B cell (primary cell): ENCODE results near the gene PCDH9. TPM values are rescaled to one million over a fixed set of nuclear protein-coding genes. Genes with fewer than 3 reads are reported as not detected.

ENCODE experiments used
- ATAC-seq: fragments of 200-7000 bp; cut with Tn5 transposase; one replicate; pipeline ENCODE4 v1.10.0; 2021; ENCODE audit warnings: low read depth, mild to moderate bottlenecking, moderate number of reproducible peaks, moderate library complexity
- CTCF ChIA-PET: fragments of 350-600 bp; sonication (Branson Sonifier 250); formaldehyde crosslinking; loops from one replicate; lab custom pipeline; 2021; ENCODE audit warnings: antibody characterized with exemption, inconsistent platforms; lab: Charles Lee
- POLR2A ChIA-PET: fragments of 350-600 bp; sonication (Branson Sonifier 250); formaldehyde crosslinking; loops from one replicate; lab custom pipeline; 2021; ENCODE audit warnings: antibody characterized with exemption; lab: Charles Lee
- DNase-seq: peaks from one replicate; pipeline ENCODE4 v3.0.0; 2013
- H2AFZ ChIP-seq: 2 replicates; pipeline ENCODE4 v1.6.1; 2012; ENCODE audit warnings: mild to moderate bottlenecking, low read depth, low read length; ENCODE audit not compliant: insufficient read depth, poor library complexity, severe bottlenecking
- H3K27ac ChIP-seq, 2 donors: 1 replicate in 1 of 2; 2 replicates in 1 of 2; pipeline ENCODE4 v1.5.1; 2012 to 2013; ENCODE audit warnings: low read length in 2 of 2, mild to moderate bottlenecking in 2 of 2, moderate library complexity in 1 of 2
- H3K27me3 ChIP-seq, 4 experiments: fragments of 200-600 bp in 1 of 4; sonication (generic) in 1 of 4; replicated peaks in 1 of 4; 1 replicate in 2 of 4; 2 replicates in 2 of 4; pipeline versions ENCODE4 v1.6.1 to v1.7.0; 2013 to 2016; ENCODE audit warnings: low read length in 3 of 4, mild to moderate bottlenecking in 2 of 4, mixed read lengths in 1 of 4, moderate library complexity in 1 of 4; ENCODE audit not compliant: insufficient read depth in 4 of 4, control insufficient read depth in 3 of 4; ENCODE audit errors: control extremely low read depth in 1 of 4
- H3K36me3 ChIP-seq, 2 experiments: replicated peaks in 1 of 2; 1 replicate in 1 of 2; 2 replicates in 1 of 2; pipeline versions ENCODE4 v1.6.1 to v1.7.1; 2013; ENCODE audit warnings: low read length in 1 of 2; ENCODE audit not compliant: insufficient read depth in 2 of 2, control insufficient read depth in 1 of 2; ENCODE audit errors: control extremely low read depth in 1 of 2, extremely low read depth in 1 of 2
- H3K4me1 ChIP-seq, 2 donors: fragments of 200-600 bp in 1 of 2; sonication (generic) in 1 of 2; 1 replicate in 1 of 2; 2 replicates in 1 of 2; pipeline versions ENCODE4 v1.5.1 to v1.6.1; 2013 to 2017; ENCODE audit warnings: low read length in 2 of 2; ENCODE audit not compliant: control insufficient read depth in 2 of 2, insufficient read depth in 2 of 2
- H3K4me2 ChIP-seq: replicated peaks from 2 replicates; pipeline ENCODE3; 2012; ENCODE audit warnings: mild to moderate bottlenecking, low read depth, low read length; ENCODE audit not compliant: poor library complexity, severe bottlenecking
- H3K4me3 ChIP-seq, 5 experiments: fragments of 200-600 bp in 1 of 5; sonication (generic) in 1 of 5; 1 replicate in 3 of 5; 2 replicates in 2 of 5; pipeline versions ENCODE4 v1.5.1 to v1.7.0; 2011 to 2016; ENCODE audit warnings: low read length in 4 of 5, mild to moderate bottlenecking in 4 of 5, low read depth in 2 of 5, control low read depth in 1 of 5, moderate library complexity in 1 of 5; ENCODE audit not compliant: insufficient read depth in 1 of 5; ENCODE audit errors: control extremely low read depth in 1 of 5, extremely low read depth in 1 of 5
- H3K79me2 ChIP-seq: fragments of 200-600 bp; sonication (generic); one replicate; pipeline ENCODE4 v1.6.0; 2016; ENCODE audit warnings: low read length; ENCODE audit not compliant: control insufficient read depth, insufficient read depth
- H3K9ac ChIP-seq: fragments of 200-600 bp; sonication (generic); 2 replicates; pipeline ENCODE4 v1.6.1; 2017; ENCODE audit warnings: mild to moderate bottlenecking, low read length, moderate library complexity
- H3K9me3 ChIP-seq, 3 donors: one replicate each; pipeline versions ENCODE4 v1.6.1 to v1.7.1; 2013; ENCODE audit warnings: low read length in 2 of 3; ENCODE audit not compliant: control insufficient read depth in 2 of 3, insufficient read depth in 1 of 3; ENCODE audit errors: control extremely low read depth in 1 of 3
- H4K20me1 ChIP-seq: 2 replicates; pipeline ENCODE4 v1.6.0; 2012; ENCODE audit warnings: mild to moderate bottlenecking, low read length; ENCODE audit not compliant: insufficient read depth, control insufficient read depth, poor library complexity, severe bottlenecking
- H3K27ac Mint-ChIP-seq: one replicate; pipeline ENCODE4 v1.8.0; 2021; ENCODE audit warnings: mixed read lengths
- H3K27me3 Mint-ChIP-seq: one replicate; pipeline ENCODE4 v1.8.0; 2021; ENCODE audit warnings: mixed read lengths
- H3K4me1 Mint-ChIP-seq: one replicate; pipeline ENCODE4 v1.8.0; 2021; ENCODE audit warnings: mixed read lengths
- H3K4me3 Mint-ChIP-seq: one replicate; pipeline ENCODE4 v1.8.0; 2021; ENCODE audit warnings: mixed read lengths
- H3K9me3 Mint-ChIP-seq: one replicate; pipeline ENCODE4 v1.8.0; 2022; ENCODE audit warnings: mixed read lengths; ENCODE audit not compliant: insufficient read depth
- EZH2 ChIP-seq: IDR thresholded peaks from 2 replicates; pipeline ENCODE4 v1.6.1; 2012; ENCODE audit warnings: borderline replicate concordance, low read depth, mild to moderate bottlenecking, moderate library complexity, low read length; ENCODE audit not compliant: insufficient read depth, poor library complexity, severe bottlenecking
- WGBS: methylation state at CpG from one replicate; pipeline ENCODE4 v1.1.5; 2013; ENCODE audit warnings: missing lambda C conversion rate; ENCODE audit not compliant: insufficient coverage; 5-methylcytosine and 5-hydroxymethylcytosine counted together
- intact Hi-C: fragments of 100-400 bp; cut with micrococcal nuclease; formaldehyde crosslinking; loops from one replicate; pipeline ENCODE4 v1.10.0; 2022
- polyA plus RNA-seq: library from polyadenylated mRNA; depleted of rRNA; stranded (reverse); fragments of >200 nt; gene quantifications from 2 replicates; pipeline ENCODE4 v1.2.3, GENCODE V29; 2012
- total RNA-seq, 2 donors: library from RNA; stranded (reverse); fragments of 120-200 nt in 1 of 2; gene quantifications; 1 replicate in 1 of 2; 2 replicates in 1 of 2; pipeline versions ENCODE4 v1.2.3 to v1.2.4, GENCODE V29; 2013 to 2022
- TF ChIP-seq, protein P1 (sequence below): fragments of 200-600 bp; IDR thresholded peaks from one replicate; pipeline ENCODE4 v1.8.0; 2022; ENCODE audit warnings: antibody characterized with exemption, mild to moderate bottlenecking

PCDH9 gene
- total and polyA plus RNA-seq, 2 donors (not counting 1 experiment from before 2014, with no cell fraction given), result 13.1 to 21.8 TPM

GRCh38 chr13:66965181-66965580 lies 265.0 kb downstream of the PCDH9 start:
- ATAC-seq, result no peak
- Histone ChIP-seq H3K4me2 (no peak overlapping the region), H4K20me1 (no peaks in the 10 kb centered on the region), H2AFZ (no peak overlapping the region), H3K27ac (no peak overlapping the region), H3K9me3 (no peaks in the 10 kb centered on the region), H3K9ac (no peak overlapping the region), H3K27me3 (no peaks in the 10 kb centered on the region), H3K36me3 (no peaks in the 10 kb centered on the region), H3K4me1 (peaks cover under 1 to 6% of the 10 kb centered on the region in 2 donors), H3K79me2 (no peaks in the 10 kb centered on the region), H3K4me3 (no peak overlapping the region)
- ChIA-PET POLR2A (no interaction called here), CTCF (no interaction called here)
- TF ChIP-seq, protein P1, sequence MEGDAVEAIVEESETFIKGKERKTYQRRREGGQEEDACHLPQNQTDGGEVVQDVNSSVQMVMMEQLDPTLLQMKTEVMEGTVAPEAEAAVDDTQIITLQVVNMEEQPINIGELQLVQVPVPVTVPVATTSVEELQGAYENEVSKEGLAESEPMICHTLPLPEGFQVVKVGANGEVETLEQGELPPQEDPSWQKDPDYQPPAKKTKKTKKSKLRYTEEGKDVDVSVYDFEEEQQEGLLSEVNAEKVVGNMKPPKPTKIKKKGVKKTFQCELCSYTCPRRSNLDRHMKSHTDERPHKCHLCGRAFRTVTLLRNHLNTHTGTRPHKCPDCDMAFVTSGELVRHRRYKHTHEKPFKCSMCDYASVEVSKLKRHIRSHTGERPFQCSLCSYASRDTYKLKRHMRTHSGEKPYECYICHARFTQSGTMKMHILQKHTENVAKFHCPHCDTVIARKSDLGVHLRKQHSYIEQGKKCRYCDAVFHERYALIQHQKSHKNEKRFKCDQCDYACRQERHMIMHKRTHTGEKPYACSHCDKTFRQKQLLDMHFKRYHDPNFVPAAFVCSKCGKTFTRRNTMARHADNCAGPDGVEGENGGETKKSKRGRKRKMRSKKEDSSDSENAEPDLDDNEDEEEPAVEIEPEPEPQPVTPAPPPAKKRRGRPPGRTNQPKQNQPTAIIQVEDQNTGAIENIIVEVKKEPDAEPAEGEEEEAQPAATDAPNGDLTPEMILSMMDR, result no peak
- no peak for TF ChIP-seq EZH2
- peaks cover 4% of the 10 kb centered on the region for H3K4me1 Mint-ChIP-seq
- no peak overlapping the region for H3K27ac Mint-ChIP-seq
- intact Hi-C loops, result no loop called here
- H3K4me3 Mint-ChIP-seq, result no peak overlapping the region
- H3K27me3 Mint-ChIP-seq, result no peaks in the 10 kb centered on the region
- no peak for DNase-seq
- 100% methylated on average over 1 of the region's 1 CpG for WGBS
- no peaks in the 10 kb centered on the region for H3K9me3 Mint-ChIP-seq

DNA sequence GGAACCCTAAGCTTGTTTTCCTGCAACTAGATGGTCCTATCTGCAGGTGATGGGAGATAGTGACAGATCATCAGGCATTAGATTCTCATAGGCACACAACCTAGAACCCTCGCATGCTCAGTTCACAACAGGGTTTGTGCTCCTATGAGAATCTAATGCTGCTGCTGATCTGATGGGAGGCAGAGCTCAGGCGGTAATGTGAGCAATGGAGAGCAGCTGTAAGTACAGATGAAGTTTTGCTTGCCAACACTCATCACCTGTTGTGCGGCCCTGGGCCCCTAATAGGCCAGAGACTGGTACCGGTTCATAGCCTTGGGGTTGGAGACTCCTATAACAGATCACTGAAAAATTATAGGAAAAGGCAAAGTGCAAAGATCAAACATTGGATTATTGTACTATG lies 267.2 kb downstream of the PCDH9 start:
- WGBS, result 88% methylated on average over 1 of the region's 4 CpGs
- TF ChIP-seq, protein P1, result no peak
- TF ChIP-seq EZH2, result no peak
- POLR2A ChIA-PET, result no interaction called here

More for the DNA sequence above, 267.2 kb downstream of the PCDH9 start:
- intact Hi-C loops, result loop anchor here (5.0 kb wide), 1 partner anchor 36 kb away; no protein-coding TSS in a partner anchor
- no peak overlapping the region for H3K27ac ChIP-seq
- Mint-ChIP-seq H3K4me1 (peaks cover 6% of the 10 kb centered on the region), H3K4me3 (no peak overlapping the region), H3K27ac (no peak overlapping the region), H3K27me3 (no peaks in the 10 kb centered on the region), H3K9me3 (no peaks in the 10 kb centered on the region)
- no peaks in the 10 kb centered on the region for H3K79me2 ChIP-seq
- H3K9me3 ChIP-seq, result no peaks in the 10 kb centered on the region
- DNase-seq (no peak), ATAC-seq (no peak)
- no peaks in the 10 kb centered on the region for H3K27me3 ChIP-seq
- H3K4me2 ChIP-seq, result no peak overlapping the region
- H3K4me1 ChIP-seq, result no peaks in the 10 kb centered on the region
- no peak overlapping the region for H3K9ac ChIP-seq
- no peak overlapping the region for H3K4me3 ChIP-seq
- no peak overlapping the region for H2AFZ ChIP-seq
- CTCF ChIA-PET, result no interaction called here
- H3K36me3 ChIP-seq, result no peaks in the 10 kb centered on the region
- no peaks in the 10 kb centered on the region for H4K20me1 ChIP-seq
